Activated CD8-positive, alpha-beta T cell treated with anti-CD3 and anti-CD28 coated beads, Interleukin-2, amount 10 ng/mL, durations not matched to agents 7 days and 5 days (primary cell): ENCODE results near the gene KRT1. TPM values are rescaled to one million over a fixed set of nuclear protein-coding genes. Genes with fewer than 3 reads are reported as not detected.
A peak's percentile ranks its signal among the peaks of the same experiment; 100 is the strongest.
"Not testable (repeated sequence)": the region's sequence is repeated elsewhere in the genome, so short reads cannot be mapped to it uniquely, and the experiment has no call there.

ENCODE experiments used
- ATAC-seq: fragments of 150-1000 bp; cut with Tn5 transposase; one replicate; pipeline ENCODE4 v1.10.0; 2021; ENCODE audit warnings: moderate library complexity
- CTCF ChIA-PET: fragments of 350-600 bp; sonication (Branson Sonifier 250); formaldehyde crosslinking; loops from one replicate; lab custom pipeline; 2021; ENCODE audit warnings: antibody characterized with exemption; lab: Charles Lee
- POLR2A ChIA-PET: fragments of 350-600 bp; sonication (Branson Sonifier 250); formaldehyde crosslinking; loops from one replicate; lab custom pipeline; 2021; ENCODE audit warnings: antibody characterized with exemption; lab: Charles Lee
- DNase-seq: peaks from one replicate; pipeline ENCODE4 v3.0.0-alpha.2; 2020
- H3K27ac Mint-ChIP-seq: one replicate; pipeline ENCODE4 v1.8.0; 2021; ENCODE audit warnings: mild to moderate bottlenecking, mixed read lengths
- H3K27me3 Mint-ChIP-seq: one replicate; pipeline ENCODE4 v1.8.0; 2021; ENCODE audit warnings: low read depth, mixed read lengths
- H3K36me3 Mint-ChIP-seq: one replicate; pipeline ENCODE4 v1.8.0; 2021; ENCODE audit warnings: low read depth, mixed read lengths
- H3K4me1 Mint-ChIP-seq: one replicate; pipeline ENCODE4 v1.8.0; 2021; ENCODE audit warnings: low read depth, mixed read lengths
- H3K4me3 Mint-ChIP-seq: one replicate; pipeline ENCODE4 v1.8.0; 2021; ENCODE audit warnings: mild to moderate bottlenecking, mixed read lengths
- H3K9me3 Mint-ChIP-seq: one replicate; pipeline ENCODE4 v1.8.0; 2022; ENCODE audit warnings: mixed read lengths; ENCODE audit not compliant: insufficient read depth
- total RNA-seq, 2 experiments: library from RNA; stranded (reverse); gene quantifications; one replicate each; pipeline ENCODE4 v1.2.3, GENCODE V29; 2021

Gene KRT1
- total RNA-seq, 2 experiments from 2014 or later = not detected

DNA sequence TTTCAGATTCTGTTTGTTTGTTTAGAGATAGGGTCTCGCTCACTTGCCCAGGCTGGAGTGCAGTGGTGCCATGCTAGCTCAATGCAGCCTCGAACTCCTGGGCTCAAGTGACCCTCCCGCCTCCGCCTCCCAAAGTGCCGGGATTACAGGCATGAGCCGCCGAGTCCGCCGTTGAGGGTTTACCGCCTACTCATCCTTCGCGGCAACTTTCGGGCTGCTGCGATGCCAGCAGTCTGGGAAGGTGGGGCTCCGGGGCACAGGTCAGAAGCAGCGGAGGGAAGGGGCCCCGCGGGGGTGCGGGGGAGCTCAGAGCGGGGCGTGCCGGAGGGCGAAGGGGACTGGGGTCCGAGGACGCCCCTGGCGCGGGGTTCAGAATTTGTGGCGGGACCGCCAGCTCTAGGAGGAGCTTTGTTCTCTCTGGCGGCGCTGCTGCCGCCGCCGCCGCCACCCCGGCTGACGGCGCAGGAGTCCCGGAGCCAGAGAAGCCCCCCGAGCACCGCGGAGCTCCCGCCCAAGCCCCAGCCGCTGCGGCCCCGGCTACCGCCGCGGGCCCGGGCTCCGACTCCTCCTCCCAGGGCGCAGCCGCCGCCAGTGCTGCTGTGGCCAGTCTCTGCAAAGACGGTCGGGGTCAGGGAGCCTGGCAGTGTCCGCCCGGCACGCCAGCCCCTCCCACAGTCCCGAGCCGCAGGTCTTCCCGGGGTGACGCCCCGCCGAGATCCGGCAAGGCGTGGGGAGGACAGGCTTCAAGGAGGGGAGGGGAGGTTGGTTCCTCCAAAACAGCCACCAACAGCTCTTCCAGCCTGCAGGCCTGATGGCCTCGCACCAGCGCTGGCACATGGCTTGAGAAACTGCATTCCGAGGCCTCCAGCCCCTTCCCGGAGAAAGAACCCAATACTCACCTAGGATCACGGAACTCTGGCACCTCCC is 34.0 kb upstream of the KRT1 start:
- H3K9me3 Mint-ChIP-seq = no peaks in the 10 kb centered on the region
- H3K4me1 Mint-ChIP-seq = peaks cover 10% of the 10 kb centered on the region
- CTCF ChIA-PET = interaction anchor here (0.7 to 2.2 kb wide), 5 partner anchors 99 to 171 kb away, joined by 3 to 6 read pairs (median 4); partner anchors contain the start of gene KRT4
- ATAC-seq (peak; percentile 53), DNase-seq (no peak)
- H3K27me3 Mint-ChIP-seq = peaks cover 50% of the 10 kb centered on the region
- POLR2A ChIA-PET = no interaction called here
- H3K4me3 Mint-ChIP-seq = peak overlapping the region; percentile 23
- no peak overlapping the region for H3K27ac Mint-ChIP-seq
- no peaks in the 10 kb centered on the region for H3K36me3 Mint-ChIP-seq

- CTCF ChIA-PET, H3K27ac Mint-ChIP-seq, POLR2A ChIA-PET, H3K9me3 Mint-ChIP-seq, H3K36me3 Mint-ChIP-seq, H3K4me3 Mint-ChIP-seq, H3K4me1 Mint-ChIP-seq, DNase-seq, ATAC-seq: not testable (repeated sequence)
- peaks cover 47% of the 10 kb centered on the region for H3K27me3 Mint-ChIP-seq
These were observed 31.9 kb upstream of the KRT1 start for GRCh38 chr12:52712122-52712521.

DNA sequence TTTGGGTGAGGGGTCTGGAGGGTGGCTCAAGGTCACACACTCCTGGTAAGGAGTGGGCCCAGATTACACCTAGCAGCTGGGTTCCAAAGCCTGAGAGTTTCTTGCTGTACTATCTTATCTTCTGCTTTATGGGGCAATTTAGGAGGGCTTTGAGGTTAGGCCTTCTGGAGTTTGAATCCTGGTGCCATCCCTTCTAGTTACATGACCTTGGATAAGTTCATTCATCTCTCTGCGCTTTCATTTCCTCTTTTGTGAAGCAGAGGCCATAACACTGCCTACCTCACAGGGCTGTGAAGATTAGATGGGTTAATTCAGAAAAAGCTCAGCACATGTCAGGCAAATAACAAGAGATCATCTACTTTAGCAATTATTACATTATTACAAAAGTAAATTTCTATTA is 30.5 kb upstream of the KRT1 start:
- ChIA-PET CTCF (interaction anchor here (1.2 to 1.3 kb wide), 2 partner anchors 125 to 160 kb away, joined by 3 read pairs; no protein-coding TSS in a partner anchor), POLR2A (no interaction called here)

DNA sequence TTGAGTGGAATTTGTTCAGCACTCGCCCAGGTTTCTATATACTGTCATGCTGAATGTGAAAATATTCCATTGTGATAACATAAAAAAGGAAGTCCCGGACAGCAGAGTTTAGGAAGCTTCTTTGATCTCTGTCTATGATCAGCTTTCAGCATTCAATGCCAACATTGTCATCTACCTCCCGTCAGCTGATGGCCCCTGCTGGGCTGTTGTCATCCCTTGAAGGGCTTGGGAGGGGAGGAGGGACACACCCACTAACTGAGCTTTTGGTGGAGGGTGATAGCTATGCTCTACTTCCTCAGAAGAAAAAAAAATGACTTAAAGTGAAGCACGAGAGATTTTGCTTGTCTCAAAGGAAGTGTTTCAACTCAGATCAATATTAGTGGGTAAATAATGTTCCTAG is 27.8 kb upstream of the KRT1 start:
- Mint-ChIP-seq H3K4me3 (no peak overlapping the region), H3K9me3 (no peaks in the 10 kb centered on the region), H3K27me3 (peaks cover 18% of the 10 kb centered on the region), H3K27ac (no peak overlapping the region), H3K4me1 (no peaks in the 10 kb centered on the region), H3K36me3 (no peaks in the 10 kb centered on the region)
- DNase-seq (no peak), ATAC-seq (no peak)
- CTCF ChIA-PET = interaction anchor here (2.3 kb wide), 1 partner anchor 122 kb away, joined by 6 read pairs; no protein-coding TSS in a partner anchor
- POLR2A ChIA-PET = interaction anchor here (1.0 kb wide), 1 partner anchor 122 kb away, joined by 3 read pairs; no protein-coding TSS in a partner anchor

More for the DNA sequence above, 30.5 kb upstream of the KRT1 start:
- ATAC-seq = no peak
- no peak for DNase-seq
- no peaks in the 10 kb centered on the region for H3K36me3 Mint-ChIP-seq
- peaks cover 35% of the 10 kb centered on the region for H3K27me3 Mint-ChIP-seq
- no peak overlapping the region for H3K27ac Mint-ChIP-seq
- H3K4me3 Mint-ChIP-seq = no peak overlapping the region
- H3K9me3 Mint-ChIP-seq = no peaks in the 10 kb centered on the region
- H3K4me1 Mint-ChIP-seq = peaks cover 10% of the 10 kb centered on the region

- ATAC-seq (no peak), DNase-seq (no peak)
- ChIA-PET POLR2A (no interaction called here), CTCF (no interaction called here)
- no peak overlapping the region for H3K27ac Mint-ChIP-seq
- H3K27me3 Mint-ChIP-seq = peaks cover 13% of the 10 kb centered on the region
- no peaks in the 10 kb centered on the region for H3K4me1 Mint-ChIP-seq
- H3K4me3 Mint-ChIP-seq = no peak overlapping the region
- no peaks in the 10 kb centered on the region for H3K36me3 Mint-ChIP-seq
- no peaks in the 10 kb centered on the region for H3K9me3 Mint-ChIP-seq
These were observed 24.3 kb upstream of the KRT1 start for GRCh38 chr12:52704464-52704863.

- no peaks in the 10 kb centered on the region for H3K4me1 Mint-ChIP-seq
- H3K4me3 Mint-ChIP-seq = no peak overlapping the region
- no peak overlapping the region for H3K27ac Mint-ChIP-seq
- no peak for ATAC-seq
- H3K27me3 Mint-ChIP-seq = peaks cover 14% of the 10 kb centered on the region
- no peaks in the 10 kb centered on the region for H3K9me3 Mint-ChIP-seq
- DNase-seq = no peak
- no peaks in the 10 kb centered on the region for H3K36me3 Mint-ChIP-seq
- POLR2A ChIA-PET = no interaction called here
- CTCF ChIA-PET = no interaction called here
These were observed 23.7 kb upstream of the KRT1 start for GRCh38 chr12:52703878-52704277.

DNA sequence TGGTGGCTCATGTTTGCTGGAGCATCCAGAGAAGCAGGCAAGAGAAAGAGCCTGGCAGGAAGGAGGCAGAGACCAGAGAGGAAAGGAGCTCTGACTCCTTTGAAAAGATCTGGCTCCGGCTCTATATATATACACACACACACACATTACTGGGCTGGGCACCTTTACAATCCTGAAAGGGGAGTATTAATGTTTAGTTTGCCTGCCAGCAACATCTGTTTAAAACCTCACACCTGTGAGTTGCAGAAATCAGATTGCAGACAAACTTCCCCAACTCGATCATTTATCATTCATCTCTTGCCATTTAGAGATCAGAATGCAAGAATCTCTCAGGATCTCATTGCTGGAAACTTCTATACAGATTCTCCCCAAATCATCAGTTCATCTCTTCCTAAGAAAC is 23.2 kb upstream of the KRT1 start, which contains the start of gene KRT77:
Gene KRT77, minus strand, starts transcription at position 101 of the 400 bp plus-strand sequence. Its CDS starts 90 bp downstream, at position 11.
- CTCF ChIA-PET = no interaction called here
- H3K27ac Mint-ChIP-seq = no peak within 1 kb of the TSS

DNA sequence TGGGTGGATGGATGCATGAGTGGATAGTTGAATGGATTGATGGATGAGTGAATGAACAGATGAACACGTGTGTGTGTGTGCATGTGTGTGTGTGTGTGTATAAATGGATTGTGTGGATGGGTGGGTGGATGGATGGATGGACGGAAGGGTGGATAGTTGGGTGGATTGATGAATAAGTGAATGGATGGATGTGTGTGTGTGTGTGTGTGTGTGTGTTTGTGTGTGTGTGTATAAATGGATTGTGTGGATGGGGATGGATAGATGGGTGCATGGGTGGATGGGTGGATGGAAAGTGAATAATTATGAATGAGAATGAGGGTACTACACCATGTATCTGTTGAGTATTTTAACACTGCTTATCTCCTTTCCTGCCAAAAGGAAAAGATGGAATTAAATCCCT is 22.1 kb upstream of the KRT1 start:
- POLR2A ChIA-PET = no interaction called here
- ATAC-seq (no peak), DNase-seq (no peak)
- Mint-ChIP-seq H3K27me3 (peaks cover 19% of the 10 kb centered on the region), H3K4me3 (no peak overlapping the region), H3K27ac (no peak overlapping the region), H3K9me3 (no peaks in the 10 kb centered on the region), H3K36me3 (no peaks in the 10 kb centered on the region), H3K4me1 (no peaks in the 10 kb centered on the region)
- CTCF ChIA-PET = no interaction called here

More for the DNA sequence above, 23.2 kb upstream of the KRT1 start, which contains the start of gene KRT77:
- H3K9me3 Mint-ChIP-seq = no peaks in the 10 kb centered on the region
- DNase-seq (no peak), ATAC-seq (no peak)
- no peaks in the 10 kb centered on the region for H3K36me3 Mint-ChIP-seq
- no peaks in the 10 kb centered on the region for H3K4me1 Mint-ChIP-seq
- no peak within 1 kb of the TSS for H3K4me3 Mint-ChIP-seq
- peaks cover 14% of the 10 kb centered on the region for H3K27me3 Mint-ChIP-seq
- POLR2A ChIA-PET = no interaction called here

- no peak for ATAC-seq
- Mint-ChIP-seq H3K4me3 (no peak overlapping the region), H3K9me3 (no peaks in the 10 kb centered on the region), H3K36me3 (no peaks in the 10 kb centered on the region), H3K27ac (no peak overlapping the region), H3K4me1 (no peaks in the 10 kb centered on the region), H3K27me3 (peaks cover 20% of the 10 kb centered on the region)
- DNase-seq = no peak
- CTCF ChIA-PET = no interaction called here
- POLR2A ChIA-PET = no interaction called here
These were observed 21.1 kb upstream of the KRT1 start for GRCh38 chr12:52701281-52701680.

DNA sequence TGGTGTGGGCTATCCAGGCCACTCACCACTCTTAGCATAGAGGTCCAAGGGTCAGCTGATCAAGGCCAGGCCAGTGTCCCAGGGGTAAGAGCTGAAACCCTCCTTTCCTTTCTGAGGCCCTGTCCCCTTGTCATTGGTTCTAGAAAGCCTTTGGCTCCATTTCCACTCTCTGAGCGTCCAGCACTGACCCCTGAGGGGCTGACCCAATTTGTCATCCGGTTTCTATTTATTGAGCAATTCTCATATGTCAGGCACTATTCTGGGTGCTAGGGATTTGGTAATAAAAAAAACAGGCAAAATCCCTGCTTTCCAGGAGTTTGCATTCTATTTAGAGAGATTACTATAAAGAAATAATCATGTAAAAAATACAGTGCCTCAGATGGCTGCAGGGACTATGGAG is 19.8 kb upstream of the KRT1 start:
- CTCF ChIA-PET = no interaction called here
- ATAC-seq = no peak
- no peaks in the 10 kb centered on the region for H3K36me3 Mint-ChIP-seq
- H3K4me3 Mint-ChIP-seq = no peak overlapping the region
- no peak for DNase-seq
- H3K27ac Mint-ChIP-seq = no peak overlapping the region
- peaks cover 24% of the 10 kb centered on the region for H3K27me3 Mint-ChIP-seq
- POLR2A ChIA-PET = no interaction called here
- H3K9me3 Mint-ChIP-seq = no peaks in the 10 kb centered on the region
- H3K4me1 Mint-ChIP-seq = no peaks in the 10 kb centered on the region

GRCh38 chr12:52699373-52699772 is 19.2 kb upstream of the KRT1 start:
- Mint-ChIP-seq H3K36me3 (no peaks in the 10 kb centered on the region), H3K27ac (no peak overlapping the region), H3K4me1 (no peaks in the 10 kb centered on the region), H3K4me3 (no peak overlapping the region), H3K27me3 (peaks cover 26% of the 10 kb centered on the region), H3K9me3 (no peaks in the 10 kb centered on the region)
- CTCF ChIA-PET = no interaction called here
- POLR2A ChIA-PET = no interaction called here
- no peak for DNase-seq
- ATAC-seq = no peak

- ChIA-PET CTCF (no interaction called here), POLR2A (no interaction called here)
- H3K4me3 Mint-ChIP-seq = no peak overlapping the region
- no peaks in the 10 kb centered on the region for H3K36me3 Mint-ChIP-seq
- ATAC-seq (no peak), DNase-seq (no peak)
- no peak overlapping the region for H3K27ac Mint-ChIP-seq
- no peaks in the 10 kb centered on the region for H3K9me3 Mint-ChIP-seq
- peaks cover 24% of the 10 kb centered on the region for H3K27me3 Mint-ChIP-seq
- H3K4me1 Mint-ChIP-seq = no peaks in the 10 kb centered on the region
These were observed 18.6 kb upstream of the KRT1 start for GRCh38 chr12:52698651-52699340.
